HK-2 (cell line): ENCODE measurements around the gene ZNF580.

Experiments
- DNase-seq: peaks from one replicate; pipeline ENCODE4 v3.0.0-alpha.2; 2018; ENCODE audit not compliant: unreplicated experiment

The ZNF580 gene

DNA sequence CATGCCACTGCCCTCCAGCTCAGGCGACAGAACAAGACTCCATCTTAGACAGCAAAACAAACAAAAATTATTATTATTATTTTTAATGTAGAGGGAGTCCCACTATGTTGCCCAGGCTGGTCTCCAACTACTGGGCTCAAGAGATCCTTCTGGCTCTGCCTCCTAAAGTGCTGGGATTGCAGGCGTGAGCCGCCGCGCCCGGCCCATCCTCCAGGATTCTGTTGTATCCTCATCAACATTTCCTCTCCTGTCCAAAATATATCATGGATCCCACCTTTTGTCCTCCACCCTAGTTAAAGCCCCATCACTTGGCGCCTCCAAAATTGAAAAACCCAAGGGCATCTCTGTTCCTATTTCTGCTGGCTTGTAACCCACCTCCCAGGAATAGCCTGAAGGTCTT is 17.7 kb upstream of the ZNF580 start:
- no peak for DNase-seq

DNA sequence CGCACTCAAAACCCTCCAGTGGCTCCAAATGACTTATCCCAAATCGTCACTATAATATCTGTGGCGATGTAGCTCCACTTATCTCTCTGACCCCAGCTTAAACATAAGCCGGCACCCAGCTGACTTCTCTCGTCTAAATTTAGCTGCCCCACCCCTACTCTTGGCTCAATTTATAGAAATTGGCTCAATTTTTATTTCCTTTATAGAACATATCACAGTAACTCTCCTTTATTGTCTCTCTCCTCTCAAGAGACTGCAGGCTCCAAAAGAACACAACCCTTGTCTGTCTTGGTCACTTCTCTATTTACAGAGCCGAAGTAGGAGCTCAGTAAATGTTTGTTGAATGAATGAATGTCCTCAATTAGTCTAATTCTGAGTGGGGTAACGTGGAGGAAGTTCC is 17.2 kb upstream of the ZNF580 start:
- DNase-seq: no peak

- peak; percentile 99 for DNase-seq
Measured at GRCh38 chr19:55624109-55625003, 16.4 kb upstream of the ZNF580 start, which contains the start of gene ZNF784. TSS of gene ZNF784 (minus strand) at chr19:55624566. CDS start at chr19:55624561, 5 bp downstream.

DNA sequence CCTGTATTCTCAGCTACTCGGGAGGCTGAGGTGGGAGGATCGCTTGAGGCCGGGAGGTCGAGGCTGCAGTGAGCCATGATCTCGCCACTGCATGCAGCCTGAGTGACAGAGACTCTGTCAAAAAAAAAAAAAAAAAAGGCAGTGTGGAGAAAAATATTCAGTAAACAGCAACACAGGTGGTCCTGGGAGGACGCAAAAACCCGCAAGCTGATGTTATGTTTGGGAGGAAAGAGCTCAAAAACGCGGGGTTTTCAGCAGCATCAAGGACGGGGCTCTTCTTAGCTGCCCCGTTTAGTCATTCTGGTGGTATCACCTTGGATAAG is 15.8 kb upstream of the ZNF580 start:
- no peak for DNase-seq

- DNase-seq: no peak
Measured at GRCh38 chr19:55626350-55626749, 14.5 kb upstream of the ZNF580 start.

DNA sequence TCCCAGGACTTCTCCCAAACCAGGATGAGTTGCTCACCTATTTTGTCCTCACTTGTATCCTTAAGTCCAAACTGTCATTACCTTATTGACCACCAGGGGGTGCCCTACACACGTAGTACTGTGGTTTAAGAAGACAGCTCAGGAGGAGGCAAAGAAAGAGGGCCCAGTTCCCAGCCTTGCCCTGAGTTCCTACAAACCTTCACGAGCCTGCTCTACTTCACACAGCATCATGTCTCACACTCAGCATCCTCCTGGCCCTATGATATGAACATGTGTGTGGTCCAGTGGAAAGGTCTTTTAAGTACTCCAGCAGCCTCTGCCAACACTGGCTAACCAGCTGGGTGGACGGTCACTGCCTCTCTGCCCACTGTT is 8.4 kb upstream of the ZNF580 start:
- DNase-seq: peak; percentile 91

- no peak for DNase-seq
Measured at GRCh38 chr19:55633861-55634260, 6.9 kb upstream of the ZNF580 start.

- DNase-seq: no peak
Measured at GRCh38 chr19:55635334-55635717, 5.5 kb upstream of the ZNF580 start.

DNA sequence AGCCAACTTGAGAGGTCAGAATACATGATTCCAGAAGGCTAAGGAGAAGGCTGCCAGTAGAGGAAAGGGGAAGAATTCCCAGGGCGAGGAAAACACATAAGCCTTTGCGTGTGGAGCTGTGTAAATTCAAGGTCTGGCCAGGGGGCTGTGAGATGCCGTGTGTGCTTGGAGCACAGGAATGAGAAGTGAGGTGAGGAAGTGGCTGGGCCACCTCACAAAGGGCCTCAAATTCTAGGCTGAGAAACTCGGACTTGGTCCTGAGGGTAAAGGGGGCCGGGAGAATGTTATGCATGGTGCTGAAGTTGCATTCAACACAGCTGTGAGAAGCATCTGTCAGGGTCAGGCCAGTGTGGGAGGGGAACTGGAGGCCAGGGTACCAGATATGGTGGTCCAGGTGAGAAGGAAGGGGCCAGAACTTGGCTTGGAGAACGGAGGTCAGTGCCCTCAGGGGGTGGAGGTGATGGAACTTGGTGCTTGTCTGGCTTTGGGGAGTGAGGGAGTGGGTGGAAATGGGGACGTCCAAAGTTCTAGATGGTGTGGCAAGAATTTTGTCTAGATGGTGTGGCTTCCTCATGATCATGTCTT is 4.9 kb upstream of the ZNF580 start:
- no peak for DNase-seq

- DNase-seq: no peak
Measured at GRCh38 chr19:55636723-55637122, 4.1 kb upstream of the ZNF580 start.

DNA sequence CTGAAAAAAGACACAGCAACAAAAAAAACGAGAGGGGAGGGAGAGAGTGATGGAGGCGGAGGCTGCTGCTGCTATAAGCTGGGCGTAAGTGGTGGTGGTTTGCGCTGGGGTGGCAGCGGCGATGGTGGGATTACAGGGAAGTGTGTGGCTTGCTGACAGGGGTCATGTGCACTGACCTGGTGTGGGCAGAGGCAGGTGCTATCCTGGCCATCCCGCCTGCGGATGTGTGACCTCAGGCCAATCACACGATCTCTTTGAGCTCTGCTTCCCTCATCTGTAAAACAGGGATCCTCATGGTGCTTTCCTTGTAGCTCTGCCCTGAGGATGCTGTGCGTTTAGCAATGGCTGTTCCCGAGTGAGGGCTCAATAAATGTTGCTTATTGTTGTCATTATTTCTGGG is 3.3 kb upstream of the ZNF580 start:
- DNase-seq: no peak

DNA sequence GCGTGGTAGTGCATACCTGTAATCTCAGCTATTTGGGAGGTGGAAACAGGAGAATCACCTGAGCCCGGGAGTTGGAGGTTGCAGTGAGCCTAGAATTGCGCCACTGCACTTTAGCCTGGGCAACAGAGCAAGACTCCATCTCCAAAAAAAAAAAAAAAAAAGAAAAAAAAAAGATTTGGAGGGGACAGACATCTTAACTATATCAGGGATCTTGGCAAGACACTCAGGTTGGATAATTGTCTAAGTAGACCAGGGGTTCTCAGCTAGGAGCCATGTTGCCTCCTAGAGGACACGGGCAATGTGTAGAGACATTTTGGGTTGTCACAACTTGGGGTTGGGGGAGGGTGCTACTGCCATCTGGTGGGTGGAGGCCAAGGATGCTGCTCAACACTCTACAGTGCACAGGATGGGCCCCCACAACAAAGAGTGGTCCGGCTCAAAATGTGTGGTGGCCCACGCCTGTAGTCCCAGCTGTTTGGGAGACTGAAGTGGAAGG is 1.9 kb upstream of the ZNF580 start:
- peak; percentile 52 for DNase-seq

- DNase-seq: peak; percentile 93
Measured at GRCh38 chr19:55640043-55640576, 692 bp upstream of the ZNF580 start.

DNA sequence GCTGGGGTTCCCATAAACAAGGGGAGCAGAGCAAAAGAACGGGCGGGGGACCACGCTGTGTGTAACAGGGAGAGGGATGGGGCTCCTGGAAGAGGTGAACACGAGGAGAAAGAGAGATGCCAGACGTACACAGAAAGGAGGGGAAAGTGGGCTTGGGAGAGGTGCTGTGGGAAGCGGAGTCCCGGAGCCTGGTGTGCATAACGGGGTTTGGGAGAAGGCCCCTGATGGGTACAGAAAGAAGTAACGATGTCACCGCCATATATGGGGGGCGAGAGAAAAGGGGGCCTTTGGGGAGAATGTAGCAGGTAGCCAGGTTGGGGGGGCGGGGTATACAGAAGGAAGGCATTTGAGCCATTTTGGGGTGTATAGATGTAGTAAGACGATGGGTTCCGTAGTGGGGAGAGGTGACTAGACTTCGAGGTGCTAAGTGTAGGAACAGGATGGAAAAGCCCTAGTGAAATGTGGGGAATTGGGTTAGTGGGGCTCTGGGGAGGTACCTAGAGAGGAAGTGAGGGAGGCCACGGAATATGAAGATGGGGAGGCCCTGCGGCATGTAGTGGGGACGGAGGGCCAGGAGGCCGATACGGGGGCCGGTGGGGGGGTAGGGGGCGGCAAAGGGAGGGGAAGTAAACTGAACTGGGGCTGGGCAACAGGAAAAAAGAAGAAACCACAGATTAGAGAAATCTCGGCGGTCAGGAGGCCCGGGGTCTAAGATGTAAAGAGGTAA is 787 bp downstream of the ZNF580 start:
- peak; percentile 35 for DNase-seq

- DNase-seq: peak; percentile 47
Measured at GRCh38 chr19:55642153-55643002, 1.6 kb downstream of the ZNF580 start.

GRCh38 chr19:55643003-55643886 is 2.4 kb downstream of the ZNF580 start, which contains the start of gene ZNF581:
TSS of gene ZNF581 (plus strand) at chr19:55643649. CDS start at chr19:55644572, 923 bp downstream.
- DNase-seq: peak; percentile 87

- DNase-seq: no peak
Measured at GRCh38 chr19:55643887-55644176, 3.0 kb downstream of the ZNF580 start.

DNA sequence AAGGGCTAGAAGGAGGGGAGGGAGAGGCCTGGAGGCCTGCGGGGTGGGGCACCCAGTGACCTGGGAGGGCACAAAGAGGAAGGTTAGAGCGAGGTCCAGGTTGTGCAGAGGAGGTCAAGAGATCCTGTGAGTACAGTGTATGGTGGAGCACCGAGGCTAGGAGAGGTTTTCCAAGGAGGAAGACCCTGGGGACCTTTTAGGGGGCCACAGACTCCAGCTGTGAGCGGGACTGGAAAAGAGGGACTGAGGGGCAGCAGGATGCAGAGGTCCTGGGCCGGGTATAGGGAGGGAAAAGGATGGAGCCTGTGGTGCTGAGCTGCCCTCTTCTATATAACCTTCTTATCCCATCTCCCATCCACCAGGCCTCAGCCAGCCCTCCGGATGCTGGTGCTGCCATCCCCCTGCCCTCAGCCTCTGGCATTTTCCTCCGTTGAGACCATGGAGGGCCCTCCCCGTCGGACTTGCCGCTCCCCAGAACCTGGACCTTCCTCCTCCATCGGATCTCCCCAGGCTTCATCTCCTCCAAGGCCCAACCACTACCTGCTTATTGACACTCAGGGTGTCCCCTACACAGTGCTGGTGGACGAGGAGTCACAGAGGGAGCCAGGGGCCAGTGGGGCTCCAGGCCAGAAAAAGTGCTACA is 3.5 kb downstream of the ZNF580 start:
- no peak for DNase-seq

GRCh38 chr19:55644842-55645511 is 4.2 kb downstream of the ZNF580 start:
- peak; percentile 60 for DNase-seq

DNA sequence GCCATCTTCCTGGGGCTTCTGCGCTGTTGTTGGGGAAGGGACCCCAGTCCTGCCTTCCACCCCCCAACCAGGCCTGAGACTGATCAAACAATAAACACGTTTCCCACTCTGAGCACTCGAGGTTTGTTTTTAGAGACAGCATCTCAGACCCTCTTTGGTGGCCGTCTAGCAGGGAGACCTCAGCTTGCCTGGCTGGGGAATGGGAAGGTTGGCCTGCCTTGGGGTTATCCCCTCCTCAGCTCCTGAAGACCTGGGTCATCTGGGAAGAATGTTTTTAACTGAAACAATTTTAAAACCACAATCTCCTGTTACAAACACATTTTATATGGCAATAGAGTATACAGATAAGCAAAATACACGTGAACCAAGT is 4.7 kb downstream of the ZNF580 start:
- no peak for DNase-seq
